ENCODE measurements around the gene RNF17. TPM values are rescaled to one million over a fixed set of nuclear protein-coding genes. Genes with fewer than 3 reads are reported as not detected.
"Not testable (repeated sequence)": the region's sequence is repeated elsewhere in the genome, so short reads cannot be mapped to it uniquely, and the experiment has no call there.

Gene RNF17
- total RNA-seq, 4 donors from 2014 or later = 0.23 TPM; not detected in 3

DNA sequence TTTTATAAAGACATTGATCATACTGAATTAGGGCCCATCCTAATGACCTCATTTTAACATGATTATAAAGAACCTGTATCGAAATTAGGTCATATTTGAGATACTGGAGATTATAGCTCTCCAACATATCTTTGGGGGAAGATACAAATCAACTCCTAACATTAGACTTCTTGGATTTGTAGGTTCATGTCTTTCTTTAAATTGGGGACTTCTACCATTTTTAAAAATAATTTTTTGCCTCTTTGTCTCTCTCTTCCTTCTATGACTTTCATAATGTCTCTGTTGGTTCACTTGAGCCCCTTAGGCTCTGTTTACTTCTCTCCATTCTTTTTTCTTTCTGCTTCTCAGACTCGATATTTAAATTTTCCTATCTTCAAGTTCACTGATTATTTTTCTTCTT, 57.2 kb downstream of the RNF17 start:
- intact Hi-C loops (cut with DNase I; ENCODE audit: low total_unique reads) = no loop called here
- H3K27ac ChIP-seq = no peak overlapping the region
- H3K27me3 ChIP-seq = no peaks in the 10 kb centered on the region
- no peaks in the 10 kb centered on the region for H3K9me3 ChIP-seq
- in situ Hi-C loops (cut with MboI; ENCODE audit: low sequenced_read_pairs in 4 of 4) = no loop called here
- TF ChIP-seq, protein P1, sequence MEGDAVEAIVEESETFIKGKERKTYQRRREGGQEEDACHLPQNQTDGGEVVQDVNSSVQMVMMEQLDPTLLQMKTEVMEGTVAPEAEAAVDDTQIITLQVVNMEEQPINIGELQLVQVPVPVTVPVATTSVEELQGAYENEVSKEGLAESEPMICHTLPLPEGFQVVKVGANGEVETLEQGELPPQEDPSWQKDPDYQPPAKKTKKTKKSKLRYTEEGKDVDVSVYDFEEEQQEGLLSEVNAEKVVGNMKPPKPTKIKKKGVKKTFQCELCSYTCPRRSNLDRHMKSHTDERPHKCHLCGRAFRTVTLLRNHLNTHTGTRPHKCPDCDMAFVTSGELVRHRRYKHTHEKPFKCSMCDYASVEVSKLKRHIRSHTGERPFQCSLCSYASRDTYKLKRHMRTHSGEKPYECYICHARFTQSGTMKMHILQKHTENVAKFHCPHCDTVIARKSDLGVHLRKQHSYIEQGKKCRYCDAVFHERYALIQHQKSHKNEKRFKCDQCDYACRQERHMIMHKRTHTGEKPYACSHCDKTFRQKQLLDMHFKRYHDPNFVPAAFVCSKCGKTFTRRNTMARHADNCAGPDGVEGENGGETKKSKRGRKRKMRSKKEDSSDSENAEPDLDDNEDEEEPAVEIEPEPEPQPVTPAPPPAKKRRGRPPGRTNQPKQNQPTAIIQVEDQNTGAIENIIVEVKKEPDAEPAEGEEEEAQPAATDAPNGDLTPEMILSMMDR (IDR thresholded peaks at IDR 0.05 in 4 of 5, conservative IDR thresholded peaks at IDR 0.05 in 1 of 5) = no peak
- no peak for TF ChIP-seq POLR2A (IDR thresholded peaks at IDR 0.05)
- no peaks in the 10 kb centered on the region for H3K36me3 ChIP-seq
- no peak overlapping the region for H3K4me3 ChIP-seq
- DNase-seq (no peak), ATAC-seq (no peak)
- no peaks in the 10 kb centered on the region for H3K4me1 ChIP-seq

DNA sequence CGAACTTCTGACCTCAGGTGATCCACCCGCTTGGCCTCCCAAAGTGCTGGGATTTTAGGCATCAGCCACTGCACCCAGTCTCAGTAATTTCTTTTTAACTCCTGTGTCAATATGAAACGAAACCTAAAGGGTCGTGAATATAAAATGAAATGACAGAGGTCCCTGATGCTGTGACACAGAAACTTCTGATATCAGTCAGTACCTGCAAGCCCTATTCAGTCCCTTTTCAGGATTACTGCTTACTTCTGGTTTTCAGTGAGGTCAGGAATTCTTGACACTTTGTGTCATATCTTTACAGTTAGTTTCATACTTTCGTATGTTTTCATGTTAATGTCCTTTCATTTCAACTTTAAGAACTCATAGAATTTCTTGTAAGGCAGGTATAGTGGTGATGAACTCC, 58.7 kb downstream of the RNF17 start:
- ATAC-seq (no peak), DNase-seq (no peak)
- no peaks in the 10 kb centered on the region for H3K36me3 ChIP-seq
- no peaks in the 10 kb centered on the region for H3K4me1 ChIP-seq
- no peaks in the 10 kb centered on the region for H3K9me3 ChIP-seq
- TF ChIP-seq, protein P1 (IDR thresholded peaks at IDR 0.05 in 4 of 5, conservative IDR thresholded peaks at IDR 0.05 in 1 of 5) = no peak
- no peak for TF ChIP-seq POLR2A (IDR thresholded peaks at IDR 0.05)
- no peak overlapping the region for H3K4me3 ChIP-seq
- H3K27me3 ChIP-seq = no peaks in the 10 kb centered on the region
- in situ Hi-C loops (cut with MboI; ENCODE audit: low sequenced_read_pairs in 4 of 4) = no loop called here
- intact Hi-C loops (cut with DNase I; ENCODE audit: low total_unique reads) = no loop called here
- no peak overlapping the region for H3K27ac ChIP-seq

GRCh38 chr13:24823122-24823710, 59.2 kb downstream of the RNF17 start:
- H3K4me3 ChIP-seq; ATAC-seq; H3K4me1 ChIP-seq; DNase-seq; H3K9me3 ChIP-seq; H3K36me3 ChIP-seq; in situ Hi-C loops (cut with MboI; ENCODE audit: low sequenced_read_pairs in 4 of 4); H3K27me3 ChIP-seq; intact Hi-C loops (cut with DNase I; ENCODE audit: low total_unique reads); H3K27ac ChIP-seq: not testable (repeated sequence)

GRCh38 chr13:24827799-24828198, 63.8 kb downstream of the RNF17 start:
- intact Hi-C loops (cut with DNase I; ENCODE audit: low total_unique reads) = no loop called here
- H3K27ac ChIP-seq = no peak overlapping the region
- ATAC-seq (no peak), DNase-seq (no peak)
- no peak for TF ChIP-seq POLR2A (IDR thresholded peaks at IDR 0.05)
- TF ChIP-seq, protein P1 (IDR thresholded peaks at IDR 0.05 in 4 of 5, conservative IDR thresholded peaks at IDR 0.05 in 1 of 5) = no peak
- no peaks in the 10 kb centered on the region for H3K36me3 ChIP-seq
- H3K4me1 ChIP-seq = no peaks in the 10 kb centered on the region
- no peaks in the 10 kb centered on the region for H3K9me3 ChIP-seq
- H3K4me3 ChIP-seq = no peak overlapping the region
- no peaks in the 10 kb centered on the region for H3K27me3 ChIP-seq
- in situ Hi-C loops (cut with MboI; ENCODE audit: low sequenced_read_pairs in 4 of 4) = no loop called here

GRCh38 chr13:24834902-24835510, 71.0 kb downstream of the RNF17 start:
- no peak for ATAC-seq
- intact Hi-C loops (cut with DNase I; ENCODE audit: low total_unique reads) = no loop called here
- in situ Hi-C loops (cut with MboI; ENCODE audit: low sequenced_read_pairs in 4 of 4) = no loop called here
- Histone ChIP-seq H3K4me3 (no peak overlapping the region), H3K9me3 (no peaks in the 10 kb centered on the region), H3K36me3 (no peaks in the 10 kb centered on the region), H3K27ac (no peak overlapping the region), H3K4me1 (no peaks in the 10 kb centered on the region), H3K27me3 (no peaks in the 10 kb centered on the region)
- no peak for DNase-seq
- TF ChIP-seq, protein P1 (IDR thresholded peaks at IDR 0.05 in 4 of 5, conservative IDR thresholded peaks at IDR 0.05 in 1 of 5) = no peak
- no peak for TF ChIP-seq POLR2A (IDR thresholded peaks at IDR 0.05)

- H3K4me3 ChIP-seq; H3K4me1 ChIP-seq; intact Hi-C loops (cut with DNase I; ENCODE audit: low total_unique reads); H3K27me3 ChIP-seq; H3K9me3 ChIP-seq; DNase-seq; H3K27ac ChIP-seq; in situ Hi-C loops (cut with MboI; ENCODE audit: low sequenced_read_pairs in 4 of 4); H3K36me3 ChIP-seq; ATAC-seq: not testable (repeated sequence)
Observed at GRCh38 chr13:24837528-24837927, 73.6 kb downstream of the RNF17 start.

Data from gastrocnemius medialis (tissue), 4 donors.